Embryonic facial prominence (tissue), 1 donor: Measurements from ENCODE around the gene NLK.
"Not testable (repeated sequence)": the region's sequence is repeated elsewhere in the genome, so short reads cannot be mapped to it uniquely, and the experiment has no call there.

ENCODE experiments used
- DNase-seq: peaks from one replicate; pipeline ENCODE4 v3.0.0-alpha.2; 2016; ENCODE audit errors: extremely low spot score

NLK gene

GRCh38 chr17:28072936-28073533, 30.6 kb downstream of the NLK start:
- DNase-seq: no peak

GRCh38 chr17:28074010-28074409, 31.5 kb downstream of the NLK start:
- DNase-seq: no peak

GRCh38 chr17:28076144-28076543, 33.7 kb downstream of the NLK start:
- no peak for DNase-seq

GRCh38 chr17:28077140-28077539, 34.7 kb downstream of the NLK start:
- DNase-seq: not testable (repeated sequence)

- DNase-seq: no peak
These were observed 36.1 kb downstream of the NLK start for GRCh38 chr17:28078341-28079229.

- DNase-seq: no peak
These were observed 39.0 kb downstream of the NLK start for GRCh38 chr17:28081467-28081866.

GRCh38 chr17:28085766-28086165, 43.3 kb downstream of the NLK start:
- DNase-seq: no peak

GRCh38 chr17:28086519-28086918, 44.0 kb downstream of the NLK start:
- no peak for DNase-seq

- DNase-seq: no peak
These were observed 45.3 kb downstream of the NLK start for GRCh38 chr17:28087743-28088142.

GRCh38 chr17:28090551-28090950, 48.1 kb downstream of the NLK start:
- no peak for DNase-seq

GRCh38 chr17:28092088-28092487, 49.6 kb downstream of the NLK start:
- no peak for DNase-seq

- no peak for DNase-seq
These were observed 51.7 kb downstream of the NLK start for GRCh38 chr17:28093999-28094716.

GRCh38 chr17:28096756-28097155, 54.3 kb downstream of the NLK start:
- no peak for DNase-seq

GRCh38 chr17:28097254-28097653, 54.8 kb downstream of the NLK start:
- no peak for DNase-seq

GRCh38 chr17:28097901-28098300, 55.4 kb downstream of the NLK start:
- DNase-seq: no peak

- not testable (repeated sequence) for DNase-seq
These were observed 56.1 kb downstream of the NLK start for GRCh38 chr17:28098591-28098990.

GRCh38 chr17:28100251-28100650, 57.8 kb downstream of the NLK start:
- DNase-seq: no peak

GRCh38 chr17:28100936-28101335, 58.5 kb downstream of the NLK start:
- DNase-seq: no peak

- DNase-seq: no peak
These were observed 59.4 kb downstream of the NLK start for GRCh38 chr17:28101919-28102318.

- DNase-seq: no peak
These were observed 63.0 kb downstream of the NLK start for GRCh38 chr17:28105501-28105900.

- no peak for DNase-seq
These were observed 67.7 kb downstream of the NLK start for GRCh38 chr17:28110184-28110583.

- no peak for DNase-seq
These were observed 69.7 kb downstream of the NLK start for GRCh38 chr17:28112181-28112580.

- DNase-seq: no peak
These were observed 70.1 kb downstream of the NLK start for GRCh38 chr17:28112606-28113005.
